CD4-positive, CD25-positive, alpha-beta regulatory T cell (primary cell): ENCODE measurements around the gene NACC2. TPM values are rescaled to one million over a fixed set of nuclear protein-coding genes. Genes with fewer than 3 reads are reported as not detected.
"Not testable (repeated sequence)": the region's sequence is repeated elsewhere in the genome, so short reads cannot be mapped to it uniquely, and the experiment has no call there.

Experiments
- ATAC-seq, 2 donors: fragments of 150-1000 bp; cut with Tn5 transposase; one replicate each; pipeline ENCODE4 v1.10.0; 2021; ENCODE audit warnings: low read depth in 2 of 2, moderate number of reproducible peaks in 2 of 2, moderate library complexity in 1 of 2
- DNase-seq, 3 donors: peaks; one replicate each; pipeline versions ENCODE4 v3.0.0 to v3.0.0-alpha.2; 2012 to 2022; ENCODE audit warnings: mixed read lengths in 1 of 3
- H3K27ac ChIP-seq: one replicate; pipeline ENCODE4 v1.7.0; 2013; ENCODE audit warnings: mild to moderate bottlenecking, low read length; ENCODE audit not compliant: insufficient read depth, poor library complexity, severe bottlenecking
- H3K27me3 ChIP-seq: one replicate; pipeline ENCODE4 v1.7.0; 2013; ENCODE audit warnings: low read length; ENCODE audit not compliant: control insufficient read depth, insufficient read depth
- H3K36me3 ChIP-seq: one replicate; pipeline ENCODE4 v1.7.0; 2013; ENCODE audit warnings: mild to moderate bottlenecking, low read length, moderate library complexity; ENCODE audit not compliant: control insufficient read depth, insufficient read depth
- H3K4me1 ChIP-seq: 2 replicates; pipeline ENCODE4 v1.7.0; 2013; ENCODE audit warnings: mild to moderate bottlenecking, low read length; ENCODE audit not compliant: insufficient read depth, control insufficient read depth, poor library complexity, severe bottlenecking
- H3K4me3 ChIP-seq: one replicate; pipeline ENCODE4 v1.7.0; 2013; ENCODE audit warnings: low read depth, mild to moderate bottlenecking, low read length, moderate library complexity
- H3K9me3 ChIP-seq, 2 experiments: 1 replicate in 1 of 2; 2 replicates in 1 of 2; pipeline ENCODE4 v1.7.0; 2013; ENCODE audit warnings: low read length in 2 of 2, mild to moderate bottlenecking in 1 of 2, moderate library complexity in 1 of 2; ENCODE audit not compliant: control insufficient read depth in 2 of 2
- H3K27ac Mint-ChIP-seq, 3 donors: one replicate each; pipeline ENCODE4 v1.8.0; 2020 to 2022; ENCODE audit warnings: mild to moderate bottlenecking in 3 of 3, mixed read lengths in 3 of 3, moderate library complexity in 2 of 3
- H3K27me3 Mint-ChIP-seq: one replicate; pipeline ENCODE4 v1.8.0; 2022; ENCODE audit warnings: mild to moderate bottlenecking, mixed read lengths
- H3K36me3 Mint-ChIP-seq: one replicate; pipeline ENCODE4 v1.8.0; 2020; ENCODE audit warnings: mixed read lengths
- H3K4me1 Mint-ChIP-seq, 4 donors: one replicate each; pipeline ENCODE4 v1.8.0; 2020 to 2022; ENCODE audit warnings: mixed read lengths in 4 of 4, mild to moderate bottlenecking in 1 of 4
- H3K4me3 Mint-ChIP-seq, 4 donors: one replicate each; pipeline ENCODE4 v1.8.0; 2020 to 2022; ENCODE audit warnings: mild to moderate bottlenecking in 4 of 4, mixed read lengths in 4 of 4, moderate library complexity in 3 of 4
- H3K9me3 Mint-ChIP-seq, 7 donors: one replicate each; pipeline ENCODE4 v1.8.0; 2020 to 2022; ENCODE audit warnings: mixed read lengths in 7 of 7, mild to moderate bottlenecking in 3 of 7, moderate library complexity in 2 of 7
- polyA plus RNA-seq, 4 donors: library from polyadenylated mRNA; unstranded; fragments of 300-500 nt; fragmentation: Illumina TruSeq; gene quantifications; one replicate each; pipeline ENCODE4 v1.2.3, GENCODE V29; 2021
- total RNA-seq: library from RNA; stranded (reverse); gene quantifications from one replicate; pipeline ENCODE4 v1.2.3, GENCODE V29; 2022

Gene NACC2
- total and polyA plus RNA-seq, 5 donors from 2014 or later, result 0.76 to 4.8 (median 1.0) TPM

DNA sequence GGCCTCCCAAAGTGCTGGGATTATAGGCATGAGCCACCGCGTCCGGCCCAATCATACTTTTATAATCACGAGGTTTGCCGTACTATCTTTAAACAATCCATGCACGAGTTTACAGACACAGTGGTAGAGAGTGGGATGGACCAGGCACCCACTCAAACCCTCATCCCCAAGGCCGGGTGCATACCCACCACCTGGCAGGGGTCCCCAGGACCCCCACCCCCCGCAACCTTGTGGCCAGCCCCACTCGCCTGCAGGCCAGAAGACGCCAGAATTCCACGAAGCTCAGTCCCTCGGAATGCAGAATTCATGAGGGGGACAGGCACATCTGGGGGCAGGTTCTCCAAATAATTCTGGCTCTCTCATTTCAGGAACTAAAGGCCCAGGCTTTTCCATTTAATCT is 17.1 kb downstream of the NACC2 start:
- H3K27ac ChIP-seq, result no peak overlapping the region
- ATAC-seq, result no peak
- Mint-ChIP-seq H3K27ac (no peak overlapping the region), H3K27me3 (peaks cover 7% of the 10 kb centered on the region), H3K4me1 (peaks cover 0 to 17% (median 9%) of the 10 kb centered on the region in 4 donors), H3K9me3 (no peaks in the 10 kb centered on the region), H3K4me3 (no peak overlapping the region), H3K36me3 (peaks cover 7% of the 10 kb centered on the region)
- H3K27me3 ChIP-seq, result no peaks in the 10 kb centered on the region
- no peaks in the 10 kb centered on the region for H3K4me1 ChIP-seq
- H3K4me3 ChIP-seq, result no peak overlapping the region
- H3K9me3 ChIP-seq, result no peaks in the 10 kb centered on the region
- H3K36me3 ChIP-seq, result no peaks in the 10 kb centered on the region
- DNase-seq, result no peak

- Mint-ChIP-seq H3K27me3 (peaks cover 7% of the 10 kb centered on the region), H3K4me1 (peaks cover 0 to 13% (median 8%) of the 10 kb centered on the region in 4 donors), H3K27ac (peak overlapping the region in 1 of 3 donors; percentile 15), H3K9me3 (no peaks in the 10 kb centered on the region), H3K36me3 (peaks cover 7% of the 10 kb centered on the region), H3K4me3 (no peak overlapping the region)
- Histone ChIP-seq H3K4me1 (no peaks in the 10 kb centered on the region), H3K27ac (no peak overlapping the region), H3K27me3 (no peaks in the 10 kb centered on the region), H3K9me3 (no peaks in the 10 kb centered on the region), H3K36me3 (no peaks in the 10 kb centered on the region), H3K4me3 (no peak overlapping the region)
- DNase-seq, result no peak
- ATAC-seq, result no peak
Measured at GRCh38 chr9:136077491-136077890, 17.6 kb downstream of the NACC2 start.

DNA sequence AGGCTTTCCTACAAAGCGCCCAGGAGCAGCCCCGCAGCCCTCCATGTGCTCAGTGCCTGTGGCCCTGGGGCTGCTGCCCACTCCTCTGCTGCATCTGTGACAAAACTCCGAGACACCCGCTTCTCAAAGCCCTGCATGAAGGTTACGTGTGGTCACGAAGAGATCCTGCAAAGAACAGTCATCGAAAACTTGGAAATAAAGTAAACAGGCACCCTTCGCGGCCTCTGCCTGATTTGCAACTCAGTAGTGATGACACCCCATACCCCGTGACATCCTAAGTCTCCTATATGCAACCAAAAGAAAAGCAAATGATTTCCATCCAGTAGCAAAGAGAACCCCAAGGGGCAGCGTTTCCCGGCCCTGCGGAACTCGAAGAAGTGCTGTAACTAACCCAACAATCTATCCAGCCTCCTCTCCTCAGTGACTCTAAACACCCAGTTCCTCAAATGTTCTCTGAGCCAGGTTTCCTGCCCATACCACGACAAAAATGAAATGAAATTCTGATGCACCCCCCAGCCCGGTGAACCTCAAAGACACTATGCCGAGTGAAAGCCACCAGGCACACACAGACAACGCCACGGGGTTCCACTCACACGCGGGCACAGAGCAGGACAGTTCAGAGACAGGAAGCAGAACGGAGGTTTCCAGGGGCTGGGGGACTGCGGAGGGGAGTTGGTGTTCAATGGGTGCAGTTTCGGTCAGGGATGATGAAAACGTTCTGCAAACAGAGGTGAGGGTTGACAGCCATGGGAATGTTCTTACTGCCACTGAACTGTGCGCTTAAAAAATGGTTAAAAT is 19.0 kb downstream of the NACC2 start:
- no peak for ATAC-seq
- H3K36me3 ChIP-seq, result no peaks in the 10 kb centered on the region
- peaks cover 7% of the 10 kb centered on the region for H3K36me3 Mint-ChIP-seq
- DNase-seq, result no peak
- no peaks in the 10 kb centered on the region for H3K9me3 Mint-ChIP-seq
- H3K27me3 Mint-ChIP-seq, result peaks cover 7% of the 10 kb centered on the region
- no peaks in the 10 kb centered on the region for H3K27me3 ChIP-seq
- peaks cover 0 to 13% (median 8%) of the 10 kb centered on the region in 4 donors for H3K4me1 Mint-ChIP-seq
- H3K4me3 Mint-ChIP-seq, result peak overlapping the region in 2 of 4 donors; percentile 11 to 73
- H3K4me1 ChIP-seq, result no peaks in the 10 kb centered on the region
- H3K27ac ChIP-seq, result no peak overlapping the region
- no peaks in the 10 kb centered on the region for H3K9me3 ChIP-seq
- H3K4me3 ChIP-seq, result no peak overlapping the region
- H3K27ac Mint-ChIP-seq, result peak overlapping the region in 2 of 3 donors; percentile 86 to 88

- H3K36me3 ChIP-seq, result no peaks in the 10 kb centered on the region
- H3K9me3 Mint-ChIP-seq, result no peaks in the 10 kb centered on the region
- DNase-seq (no peak), ATAC-seq (no peak)
- H3K27me3 Mint-ChIP-seq, result peaks cover 7% of the 10 kb centered on the region
- no peak overlapping the region for H3K4me3 Mint-ChIP-seq
- H3K27ac Mint-ChIP-seq, result peak overlapping the region in 1 of 3 donors; percentile 88
- H3K4me1 Mint-ChIP-seq, result peaks cover 0 to 13% (median 9%) of the 10 kb centered on the region in 4 donors
- H3K4me3 ChIP-seq, result no peak overlapping the region
- no peaks in the 10 kb centered on the region for H3K4me1 ChIP-seq
- H3K9me3 ChIP-seq, result no peaks in the 10 kb centered on the region
- no peak overlapping the region for H3K27ac ChIP-seq
- H3K27me3 ChIP-seq, result no peaks in the 10 kb centered on the region
- peaks cover 7% of the 10 kb centered on the region for H3K36me3 Mint-ChIP-seq
Measured at GRCh38 chr9:136075134-136075841, 19.8 kb downstream of the NACC2 start.

- H3K4me1 Mint-ChIP-seq, result peaks cover 0 to 13% (median 10%) of the 10 kb centered on the region in 4 donors
- no peak for ATAC-seq
- H3K27ac Mint-ChIP-seq, result no peak overlapping the region
- peaks cover 7% of the 10 kb centered on the region for H3K27me3 Mint-ChIP-seq
- DNase-seq, result no peak
- Histone ChIP-seq H3K36me3 (no peaks in the 10 kb centered on the region), H3K9me3 (no peaks in the 10 kb centered on the region), H3K27ac (no peak overlapping the region), H3K4me1 (no peaks in the 10 kb centered on the region), H3K4me3 (no peak overlapping the region), H3K27me3 (no peaks in the 10 kb centered on the region)
- H3K36me3 Mint-ChIP-seq, result peaks cover 7% of the 10 kb centered on the region
- peaks cover 0 to 2% (median 0%) of the 10 kb centered on the region in 7 donors for H3K9me3 Mint-ChIP-seq
- H3K4me3 Mint-ChIP-seq, result no peak overlapping the region
Measured at GRCh38 chr9:136074706-136075105, 20.4 kb downstream of the NACC2 start.

GRCh38 chr9:136062657-136063439 is 32.2 kb downstream of the NACC2 start:
- Histone ChIP-seq H3K36me3 (no peaks in the 10 kb centered on the region), H3K27ac (no peak overlapping the region), H3K27me3 (no peaks in the 10 kb centered on the region), H3K9me3 (no peaks in the 10 kb centered on the region), H3K4me3 (no peak overlapping the region), H3K4me1 (no peaks in the 10 kb centered on the region)
- Mint-ChIP-seq H3K27ac (no peak overlapping the region), H3K36me3 (peaks cover 11% of the 10 kb centered on the region), H3K4me3 (no peak overlapping the region), H3K27me3 (no peaks in the 10 kb centered on the region), H3K9me3 (peaks cover 0 to 2% (median 0%) of the 10 kb centered on the region in 7 donors), H3K4me1 (peaks cover 0 to 16% (median 1%) of the 10 kb centered on the region in 4 donors)
- DNase-seq (no peak), ATAC-seq (no peak)

DNA sequence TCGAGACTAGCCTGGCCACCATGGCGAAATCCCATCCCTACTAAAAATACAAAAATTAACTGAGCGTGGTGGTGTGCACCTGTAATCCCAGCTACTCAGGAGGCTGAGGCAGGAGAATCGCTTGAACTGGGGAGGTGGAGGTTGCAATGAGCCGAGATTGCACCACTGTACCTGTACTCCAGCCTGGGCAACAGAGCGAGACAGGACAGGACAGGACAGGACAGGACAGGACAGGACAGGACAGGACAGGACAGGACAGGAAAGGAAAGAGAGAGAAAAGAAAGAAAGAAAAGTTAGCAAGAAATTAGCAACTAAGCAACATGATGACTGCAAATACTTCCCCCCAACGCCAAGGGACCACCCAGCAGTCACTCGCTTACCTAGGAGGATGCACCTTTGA is 33.2 kb downstream of the NACC2 start:
- Mint-ChIP-seq H3K4me1 (peaks cover 0 to 16% (median 3%) of the 10 kb centered on the region in 4 donors), H3K27ac (peak overlapping the region in 1 of 3 donors; percentile 51)
- H3K27ac ChIP-seq, H3K4me1 ChIP-seq, DNase-seq, ATAC-seq, H3K27me3 Mint-ChIP-seq, H3K9me3 ChIP-seq, H3K4me3 ChIP-seq, H3K36me3 Mint-ChIP-seq, H3K9me3 Mint-ChIP-seq, H3K27me3 ChIP-seq, H3K4me3 Mint-ChIP-seq, H3K36me3 ChIP-seq: not testable (repeated sequence)
